Left lung (tissue), 10 donors: ENCODE data around the gene PRDM12. TPM values are rescaled to one million over a fixed set of nuclear protein-coding genes. Genes with fewer than 3 reads are reported as not detected.

Source experiments
- ATAC-seq: fragments of 200-7000 bp; cut with Tn5 transposase; one replicate; pipeline ENCODE4 v1.9.1; 2020; ENCODE audit warnings: moderate library complexity
- DNase-seq, 4 donors: peaks; one replicate each; pipeline ENCODE4 v3.0.0-alpha.2; 2013 to 2020
- H3K27ac ChIP-seq, 2 donors: fragments of 200-600 bp; sonication (generic) in 1 of 2; one replicate each; pipeline versions ENCODE4 v1.5.0 to v1.8.0; 2020 to 2021
- H3K27me3 ChIP-seq, 2 donors: fragments of 200-600 bp; sonication (generic) in 1 of 2; one replicate each; pipeline versions ENCODE4 v1.5.0 to v1.8.0; 2020 to 2021
- H3K36me3 ChIP-seq, 2 donors: fragments of 200-600 bp; sonication (generic) in 1 of 2; one replicate each; pipeline versions ENCODE4 v1.5.0 to v1.8.0; 2020 to 2021
- H3K4me1 ChIP-seq, 2 donors: fragments of 200-600 bp; one replicate each; pipeline ENCODE4 v1.8.0; 2021
- H3K4me3 ChIP-seq, 2 donors: fragments of 200-600 bp; sonication (generic) in 1 of 2; one replicate each; pipeline versions ENCODE4 v1.5.0 to v1.8.0; 2020 to 2021; ENCODE audit warnings: mild to moderate bottlenecking in 1 of 2
- H3K9me3 ChIP-seq, 2 donors: fragments of 200-600 bp; sonication (generic) in 1 of 2; one replicate each; pipeline versions ENCODE4 v1.5.0 to v1.8.0; 2020 to 2021
- CTCF ChIP-seq, 2 donors: fragments of 200-600 bp; sonication (generic) in 1 of 2; IDR thresholded peaks; one replicate each; pipeline versions ENCODE4 v1.5.0 to v1.8.0; 2021; ENCODE audit warnings: antibody characterized with exemption in 2 of 2
- intact Hi-C, 2 donors: fragments of 100-400 bp; cut with DNase I; formaldehyde crosslinking; loops; one replicate each; pipeline versions ENCODE4 v1.11.2 to v1.14.2; 2022
- microRNA-seq, 2 donors: library from miRNA; unstranded; fragments of <30 nt; microRNA quantifications; one replicate each; pipeline ENCODE4, GENCODE V29; 2019
- polyA plus RNA-seq, 6 donors: library from polyadenylated mRNA; unstranded; fragments of 120-200 nt; gene quantifications; one replicate each; pipeline ENCODE4 v1.2.1, GENCODE V29; 2013; ENCODE audit not compliant: insufficient read length in 6 of 6
- total RNA-seq, 2 donors: library from RNA; stranded (reverse); fragmentation: NEBNext Ultra II Directional; extraction: Animal tissue kit (Norgen Biotek cat#: 25700); gene quantifications; one replicate each; pipeline ENCODE4 v1.2.1, GENCODE V29; 2021
- donor health status: DM: no; HTN: yes; CAD: no.
- donor health status: DM: no; HTN: no; CAD: no.

Gene PRDM12
- total and polyA plus RNA-seq, 8 donors: not detected

- no peak for DNase-seq
- Histone ChIP-seq H3K4me3 (no peak overlapping the region), H3K4me1 (peaks cover 6 to 9% of the 10 kb centered on the region in 2 donors), H3K36me3 (no peaks in the 10 kb centered on the region), H3K27ac (no peak overlapping the region), H3K27me3 (no peaks in the 10 kb centered on the region), H3K9me3 (no peaks in the 10 kb centered on the region)
- intact Hi-C loops: no loop called here
- TF ChIP-seq CTCF (IDR thresholded peaks at IDR 0.05): no peak
- no peak for ATAC-seq
Measured at GRCh38 chr9:130728721-130729120, 64.3 kb downstream of the PRDM12 start.

- TF ChIP-seq CTCF (IDR thresholded peaks at IDR 0.05): no peak
- intact Hi-C loops: no loop called here
- no peak for ATAC-seq
Measured at GRCh38 chr9:130729145-130729544, 64.8 kb downstream of the PRDM12 start.

GRCh38 chr9:130731355-130731754 lies 67.0 kb downstream of the PRDM12 start:
- H3K36me3 ChIP-seq: no peaks in the 10 kb centered on the region
- no peak for DNase-seq
- H3K4me3 ChIP-seq: no peak overlapping the region
- H3K27me3 ChIP-seq: no peaks in the 10 kb centered on the region
- peaks cover 6 to 9% of the 10 kb centered on the region in 2 donors for H3K4me1 ChIP-seq
- TF ChIP-seq CTCF (IDR thresholded peaks at IDR 0.05): no peak
- no peaks in the 10 kb centered on the region for H3K9me3 ChIP-seq
- intact Hi-C loops: no loop called here
- no peak overlapping the region for H3K27ac ChIP-seq
- ATAC-seq: no peak

More at GRCh38 chr9:130729145-130729544, 64.8 kb downstream of the PRDM12 start:
- DNase-seq: no peak
- no peaks in the 10 kb centered on the region for H3K27me3 ChIP-seq
- no peaks in the 10 kb centered on the region for H3K36me3 ChIP-seq
- H3K4me1 ChIP-seq: peaks cover 6 to 9% of the 10 kb centered on the region in 2 donors
- H3K9me3 ChIP-seq: no peaks in the 10 kb centered on the region
- no peak overlapping the region for H3K4me3 ChIP-seq
- no peak overlapping the region for H3K27ac ChIP-seq

- peak; percentile 52 for ATAC-seq
- DNase-seq: no peak
- Histone ChIP-seq H3K4me1 (peaks cover 6 to 9% of the 10 kb centered on the region in 2 donors), H3K27me3 (no peaks in the 10 kb centered on the region), H3K36me3 (no peaks in the 10 kb centered on the region), H3K27ac (peak overlapping the region; percentile 36 to 53), H3K4me3 (no peak overlapping the region), H3K9me3 (no peaks in the 10 kb centered on the region)
- intact Hi-C loops: no loop called here
- TF ChIP-seq CTCF (IDR thresholded peaks at IDR 0.05): no peak
Measured at GRCh38 chr9:130732136-130732535, 67.7 kb downstream of the PRDM12 start.

Small RNAs within 50 kb of the gene (microRNA-seq; reads per million reads assigned to microRNA genes)
- 0 reads per million in 2 donors for gene MIR6856

Other genes with a start within 250 kb of the PRDM12 start
- 10 to 100 TPM; 76.7 to 99.7 TPM for gene ASS1, start 219.6 kb upstream of the PRDM12 start, total RNA-seq
- 10 to 100 TPM; 11.9 to 36.6 (median 20.5) TPM for gene ASS1, start 219.6 kb upstream of the PRDM12 start, polyA plus RNA-seq
- gene FUBP3, start 85.0 kb upstream of the PRDM12 start, total RNA-seq: 10 to 100 TPM; 33.1 to 38.4 TPM
- 10 to 100 TPM; 55.7 to 70.0 (median 60.3) TPM for gene FUBP3, start 85.0 kb upstream of the PRDM12 start, polyA plus RNA-seq
- 10 to 100 TPM; 17.5 to 27.6 TPM for gene EXOSC2, start 29.2 kb downstream of the PRDM12 start, total RNA-seq
- 10 to 100 TPM; 47.4 to 56.4 (median 54.5) TPM for gene EXOSC2, start 29.2 kb downstream of the PRDM12 start, polyA plus RNA-seq
- 10 to 100 TPM; 55.6 to 63.5 TPM for gene ABL1, start 170.7 kb downstream of the PRDM12 start, total RNA-seq
- gene ABL1, start 170.7 kb downstream of the PRDM12 start, polyA plus RNA-seq: 10 to 100 TPM; 67.7 to 83.3 (median 74.8) TPM
- gene QRFP, start 232.2 kb downstream of the PRDM12 start, total RNA-seq: under 1 TPM in 1 of 2 donors, not detected in 1; 0.16 TPM
- gene QRFP, start 232.2 kb downstream of the PRDM12 start, polyA plus RNA-seq: under 1 TPM; 0.31 to 0.70 (median 0.49) TPM